Activated gamma-delta T cell treated with anti-CD3 and anti-CD28 coated beads, Interleukin-2, amount 50 U/mL, for 16 hours (primary cell): ENCODE data around the gene MYO1D.
"Not testable (repeated sequence)": the region's sequence is repeated elsewhere in the genome, so short reads cannot be mapped to it uniquely, and the experiment has no call there.

Source experiments
- DNase-seq: peaks from one replicate; pipeline ENCODE4 v3.0.0-alpha.2; 2020; ENCODE audit warnings: low read depth

Gene MYO1D

GRCh38 chr17:32673964-32674363 is 203.0 kb downstream of the MYO1D start:
- no peak for DNase-seq

GRCh38 chr17:32672711-32673110 is 204.2 kb downstream of the MYO1D start:
- no peak for DNase-seq

- DNase-seq, result no peak
Observed at GRCh38 chr17:32671896-32672295, 205.0 kb downstream of the MYO1D start.

GRCh38 chr17:32664936-32665583 is 211.9 kb downstream of the MYO1D start:
- DNase-seq, result no peak

GRCh38 chr17:32660496-32660985 is 216.4 kb downstream of the MYO1D start:
- no peak for DNase-seq

- DNase-seq, result peak; percentile 48
Observed at GRCh38 chr17:32659419-32659842, 217.5 kb downstream of the MYO1D start.

GRCh38 chr17:32658470-32659418 is 218.2 kb downstream of the MYO1D start:
- DNase-seq, result no peak

GRCh38 chr17:32656886-32657285 is 220.0 kb downstream of the MYO1D start:
- DNase-seq, result no peak

- DNase-seq, result no peak
Observed at GRCh38 chr17:32654324-32654723, 222.6 kb downstream of the MYO1D start.

- no peak for DNase-seq
Observed at GRCh38 chr17:32651084-32651483, 225.8 kb downstream of the MYO1D start.

- no peak for DNase-seq
Observed at GRCh38 chr17:32648450-32648849, 228.5 kb downstream of the MYO1D start.

- DNase-seq, result no peak
Observed at GRCh38 chr17:32646941-32647340, 230.0 kb downstream of the MYO1D start.

GRCh38 chr17:32641514-32641913 is 235.4 kb downstream of the MYO1D start:
- DNase-seq, result not testable (repeated sequence)

GRCh38 chr17:32636598-32637218 is 240.2 kb downstream of the MYO1D start:
- DNase-seq, result no peak

- no peak for DNase-seq
Observed at GRCh38 chr17:32634167-32634566, 242.8 kb downstream of the MYO1D start.

GRCh38 chr17:32631341-32632096 is 245.4 kb downstream of the MYO1D start:
- no peak for DNase-seq

- DNase-seq, result no peak
Observed at GRCh38 chr17:32629563-32630190, 247.2 kb downstream of the MYO1D start.

GRCh38 chr17:32628271-32629044 is 248.5 kb downstream of the MYO1D start:
- DNase-seq, result no peak

GRCh38 chr17:32627239-32627996 is 249.5 kb downstream of the MYO1D start:
- no peak for DNase-seq

- no peak for DNase-seq
Observed at GRCh38 chr17:32626379-32626791, 250.5 kb downstream of the MYO1D start.
